Activated CD4-positive, alpha-beta T cell treated with anti-CD3 and anti-CD28 coated beads, Interleukin-2, Interleukin-4, amounts not matched to agents 100 ng/mL and 50 ng/mL, durations not matched to agents 16 hours and 8 hours (primary cell): ENCODE measurements around the gene AFF2.

Source experiments
- DNase-seq: peaks from one replicate; pipeline ENCODE4 v3.0.0-alpha.2; 2020; ENCODE audit warnings: low spot score

AFF2 gene

GRCh38 chrX:149010013-149010852, 509.8 kb downstream of the AFF2 start:
- DNase-seq: no peak

- no peak for DNase-seq
These were observed 510.4 kb downstream of the AFF2 start for GRCh38 chrX:149010853-149011224.

GRCh38 chrX:149013081-149013480, 512.7 kb downstream of the AFF2 start:
- no peak for DNase-seq

- no peak for DNase-seq
These were observed 520.7 kb downstream of the AFF2 start for GRCh38 chrX:149021159-149021558.

GRCh38 chrX:149022485-149022884, 522.1 kb downstream of the AFF2 start:
- DNase-seq: no peak

GRCh38 chrX:149032449-149032848, 532.0 kb downstream of the AFF2 start:
- no peak for DNase-seq

- DNase-seq: no peak
These were observed 535.7 kb downstream of the AFF2 start for GRCh38 chrX:149036086-149036485.

- DNase-seq: no peak
These were observed 537.0 kb downstream of the AFF2 start for GRCh38 chrX:149037281-149037870.

- no peak for DNase-seq
These were observed 538.6 kb downstream of the AFF2 start for GRCh38 chrX:149039057-149039456.

- DNase-seq: no peak
These were observed 540.6 kb downstream of the AFF2 start for GRCh38 chrX:149040873-149041535.

GRCh38 chrX:149043401-149043800, 543.0 kb downstream of the AFF2 start:
- no peak for DNase-seq

- DNase-seq: no peak
These were observed 544.1 kb downstream of the AFF2 start for GRCh38 chrX:149044471-149044870.

- DNase-seq: no peak
These were observed 545.3 kb downstream of the AFF2 start for GRCh38 chrX:149045645-149046210.
